ENCODE results near the gene GOLGA6B.
"Not testable (repeated sequence)": the region's sequence is repeated elsewhere in the genome, so short reads cannot be mapped to it uniquely, and the experiment has no call there.

The GOLGA6B gene, protein sequence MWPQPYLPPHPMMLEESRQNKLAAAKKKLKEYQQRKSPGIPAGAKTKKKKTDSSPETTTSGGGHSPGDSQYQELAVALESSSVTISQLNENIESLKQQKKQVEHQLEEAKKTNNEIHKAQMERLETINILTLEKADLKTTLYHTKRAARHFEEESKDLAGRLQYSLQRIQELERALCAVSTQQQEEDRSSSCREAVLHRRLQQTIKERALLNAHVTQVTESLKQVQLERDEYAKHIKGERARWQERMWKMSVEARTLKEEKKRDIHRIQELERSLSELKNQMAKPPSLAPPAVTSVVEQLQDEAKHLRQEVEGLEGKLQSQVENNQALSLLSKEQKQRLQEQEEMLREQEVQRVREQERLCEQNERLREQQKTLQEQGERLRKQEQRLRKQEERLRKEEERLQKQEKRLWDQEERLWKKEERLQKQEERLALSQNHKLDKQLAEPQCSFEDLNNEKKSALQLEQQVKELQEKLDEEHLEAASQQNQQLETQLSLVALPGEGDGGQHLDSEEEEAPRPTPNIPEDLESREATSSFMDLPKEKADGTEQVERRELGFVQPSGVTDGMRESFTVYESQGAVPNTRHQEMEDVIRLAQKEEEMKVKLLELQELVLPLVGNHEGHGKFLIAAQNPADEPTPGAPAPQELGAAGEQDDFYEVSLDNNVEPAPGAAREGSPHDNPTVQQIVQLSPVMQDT

DNA sequence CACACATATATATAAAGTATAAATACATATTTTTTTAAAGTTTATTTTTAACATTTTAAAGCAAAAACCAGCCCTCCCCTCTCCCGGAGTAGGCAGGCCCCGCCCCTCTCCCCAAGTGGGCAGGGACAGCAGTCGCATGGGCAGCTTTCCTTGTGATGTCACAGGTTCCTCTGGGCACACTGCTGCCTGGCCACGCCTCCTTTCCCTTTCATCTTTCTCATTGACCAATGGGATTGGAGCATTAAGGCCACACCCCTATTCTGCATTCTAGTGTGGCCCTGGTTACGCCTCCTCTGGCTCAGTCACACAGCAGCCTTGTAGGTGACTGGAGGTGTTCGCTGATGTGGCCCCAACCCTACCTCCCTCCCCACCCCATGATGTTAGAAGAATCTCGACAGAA is at the start of gene GOLGA6B:
GOLGA6B (plus strand) TSS at position 301 of the 400 bp plus-strand sequence; CDS start at position 342, 41 bp downstream.
- DNase-seq (ENCODE audit: insufficient read length, low spot score); FAIRE-seq: not testable (repeated sequence)

DNA sequence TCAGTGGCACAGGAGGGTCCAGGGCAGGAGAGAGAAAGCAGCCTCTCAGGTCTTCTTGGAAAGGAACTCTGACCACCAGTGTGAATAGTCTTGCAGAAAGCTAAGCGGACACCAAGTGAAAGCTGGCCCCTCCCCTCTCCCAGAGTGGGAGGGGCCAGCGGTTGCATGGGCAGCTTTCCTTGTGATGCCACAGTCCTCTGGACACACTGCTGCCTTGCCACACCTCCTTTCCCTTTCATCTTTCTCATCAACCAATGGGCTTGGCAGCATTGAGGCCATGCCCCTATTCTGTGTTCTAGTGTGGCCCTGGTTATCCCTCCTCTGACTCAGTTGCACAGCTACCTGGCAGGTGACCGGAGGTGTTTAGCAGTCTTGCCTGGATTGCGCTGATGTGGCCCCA is 49.7 kb upstream of the GOLGA6B start:
- FAIRE-seq: no peak
- TF ChIP-seq POLR2A (IDR thresholded peaks at IDR 0.05; ENCODE audit: low read depth, low read length): no peak
- no peak for DNase-seq (ENCODE audit: insufficient read length, low spot score)

DNA sequence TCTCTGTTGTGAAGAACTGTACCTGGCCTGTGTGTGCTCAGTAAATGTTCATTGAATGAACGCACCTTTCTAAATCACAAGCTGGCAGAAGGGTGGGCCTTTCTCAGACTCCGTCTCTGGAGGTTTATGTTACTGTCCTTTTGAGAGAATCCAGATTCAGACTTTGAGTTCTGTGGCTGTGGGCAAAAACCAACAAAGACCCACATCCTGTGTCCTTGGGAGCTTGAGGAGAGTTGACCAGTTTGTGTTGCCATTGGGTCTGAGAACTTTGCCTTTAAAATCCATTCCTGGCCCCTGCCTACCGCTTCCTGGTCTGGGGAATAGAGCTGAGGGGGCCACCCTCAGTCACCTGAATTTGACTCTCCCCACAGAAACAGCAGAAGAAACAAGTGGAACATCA is 46.4 kb upstream of the GOLGA6B start:
- FAIRE-seq; DNase-seq (ENCODE audit: insufficient read length, low spot score): not testable (repeated sequence)

DNA sequence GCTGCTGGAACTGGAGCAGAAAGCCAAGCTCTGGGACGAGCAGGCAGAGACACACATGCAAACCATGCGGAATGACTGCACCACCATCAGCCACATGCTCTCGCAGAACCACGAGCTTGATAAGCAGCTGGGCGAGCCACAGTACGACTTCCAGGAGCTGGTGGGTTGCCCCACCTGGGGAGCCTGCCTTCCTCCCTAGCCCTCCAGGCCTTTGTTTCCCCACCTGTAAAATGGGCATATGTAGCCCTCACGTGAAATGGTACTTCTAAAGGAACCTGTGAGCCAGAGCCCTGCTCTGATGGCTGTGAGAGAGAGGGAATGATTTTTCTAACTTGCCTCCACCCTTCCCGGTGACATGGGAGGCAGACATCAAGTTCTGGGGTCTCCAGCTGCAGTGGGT is 44.6 kb upstream of the GOLGA6B start:
- FAIRE-seq: no peak

DNA sequence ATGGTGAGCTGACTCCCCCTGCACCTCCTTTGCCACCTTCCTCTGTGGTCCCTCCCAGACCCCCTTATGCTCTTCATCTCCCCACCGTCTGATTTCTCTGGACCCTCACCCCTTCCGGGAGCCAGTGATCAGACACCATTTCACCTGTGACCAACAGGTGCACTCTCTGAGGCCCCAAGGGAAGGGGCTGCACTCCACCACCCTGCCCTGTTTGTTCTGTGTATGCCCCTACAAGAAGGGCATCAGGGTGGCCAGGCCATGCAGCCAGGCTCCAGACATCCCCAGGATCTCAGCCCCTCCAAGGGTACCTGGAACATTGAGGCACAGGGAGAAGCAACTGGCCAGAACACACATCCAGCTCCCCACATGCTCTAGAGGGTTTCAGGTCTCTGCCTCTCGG is 42.2 kb upstream of the GOLGA6B start:
- not testable (repeated sequence) for DNase-seq (ENCODE audit: insufficient read length, low spot score); FAIRE-seq

More for the DNA sequence above, 44.6 kb upstream of the GOLGA6B start:
- DNase-seq (ENCODE audit: insufficient read length, low spot score): no peak
- TF ChIP-seq POLR2A (IDR thresholded peaks at IDR 0.05; ENCODE audit: low read depth, low read length): no peak

DNA sequence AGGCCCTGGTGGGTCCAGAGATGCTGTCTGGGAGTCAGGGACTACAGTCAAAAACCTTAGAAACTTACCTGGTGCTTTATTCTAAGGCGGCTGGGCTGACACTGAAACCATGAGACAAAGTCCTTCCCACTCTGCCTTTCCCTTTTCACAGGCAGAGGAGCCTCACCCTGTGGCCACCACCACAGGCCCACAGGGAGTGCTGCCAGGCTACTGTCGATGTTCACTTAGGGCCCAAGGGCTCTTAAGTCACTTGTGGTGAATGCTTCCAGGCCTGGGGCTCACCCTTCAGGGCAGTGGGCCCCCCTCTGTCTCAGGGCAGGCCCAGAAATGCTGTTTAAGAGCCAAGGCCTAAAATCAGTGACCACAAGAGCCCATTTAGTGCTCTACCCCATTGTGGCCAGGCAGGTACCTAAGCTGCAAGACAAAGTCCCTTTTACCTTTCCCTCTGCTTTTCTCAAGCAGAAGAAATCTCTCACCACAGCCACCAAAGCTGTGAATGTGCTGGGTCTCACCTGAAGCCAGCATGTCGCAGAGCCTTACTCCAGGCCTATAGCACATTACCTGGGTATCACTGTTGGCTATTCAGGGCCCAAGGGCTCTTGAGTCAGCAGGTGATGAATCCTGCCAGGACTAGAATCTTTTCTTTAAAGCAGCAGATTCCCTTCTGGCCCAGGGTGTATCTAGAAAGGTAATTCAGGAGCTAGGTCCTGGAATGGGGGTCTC is 39.5 kb upstream of the GOLGA6B start:
- FAIRE-seq: no peak

DNA sequence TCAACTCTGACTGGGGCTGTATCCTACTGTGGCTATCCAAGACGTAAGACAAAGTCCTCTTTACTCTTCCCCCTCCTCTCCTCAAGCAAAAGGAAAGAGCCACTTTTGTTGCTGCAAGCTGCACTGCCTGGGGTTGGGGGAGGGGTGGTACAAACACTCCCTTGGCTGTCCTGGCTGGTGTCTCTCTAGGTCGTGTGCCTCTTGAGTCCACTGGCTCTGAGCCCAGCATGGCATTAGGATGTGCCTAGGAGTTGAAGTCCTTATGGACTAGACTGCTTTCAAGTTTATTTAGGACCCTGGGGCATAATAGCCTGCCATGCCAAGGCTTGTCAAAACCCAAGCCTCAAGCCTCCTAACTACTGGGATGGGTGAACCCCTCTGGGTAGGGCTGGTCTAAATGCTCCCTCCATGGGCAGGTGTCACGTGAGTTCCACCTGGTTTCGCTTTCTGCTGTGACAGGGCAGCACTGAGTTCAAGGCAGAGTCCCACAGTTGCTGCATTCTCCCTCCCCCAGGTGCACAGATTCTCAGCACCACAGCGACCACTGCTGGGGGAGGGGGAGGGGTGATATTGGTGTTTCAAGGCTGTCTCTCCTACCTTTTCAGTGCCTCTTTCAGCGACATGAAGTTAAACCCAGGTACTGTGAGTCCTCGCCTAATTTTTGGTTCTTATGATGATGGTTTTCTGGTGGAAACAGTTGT is 38.8 kb upstream of the GOLGA6B start:
- not testable (repeated sequence) for DNase-seq (ENCODE audit: insufficient read length, low spot score); FAIRE-seq

More for the DNA sequence above, 39.5 kb upstream of the GOLGA6B start:
- TF ChIP-seq POLR2A (IDR thresholded peaks at IDR 0.05; ENCODE audit: low read depth, low read length): no peak
- no peak for DNase-seq (ENCODE audit: insufficient read length, low spot score)

DNA sequence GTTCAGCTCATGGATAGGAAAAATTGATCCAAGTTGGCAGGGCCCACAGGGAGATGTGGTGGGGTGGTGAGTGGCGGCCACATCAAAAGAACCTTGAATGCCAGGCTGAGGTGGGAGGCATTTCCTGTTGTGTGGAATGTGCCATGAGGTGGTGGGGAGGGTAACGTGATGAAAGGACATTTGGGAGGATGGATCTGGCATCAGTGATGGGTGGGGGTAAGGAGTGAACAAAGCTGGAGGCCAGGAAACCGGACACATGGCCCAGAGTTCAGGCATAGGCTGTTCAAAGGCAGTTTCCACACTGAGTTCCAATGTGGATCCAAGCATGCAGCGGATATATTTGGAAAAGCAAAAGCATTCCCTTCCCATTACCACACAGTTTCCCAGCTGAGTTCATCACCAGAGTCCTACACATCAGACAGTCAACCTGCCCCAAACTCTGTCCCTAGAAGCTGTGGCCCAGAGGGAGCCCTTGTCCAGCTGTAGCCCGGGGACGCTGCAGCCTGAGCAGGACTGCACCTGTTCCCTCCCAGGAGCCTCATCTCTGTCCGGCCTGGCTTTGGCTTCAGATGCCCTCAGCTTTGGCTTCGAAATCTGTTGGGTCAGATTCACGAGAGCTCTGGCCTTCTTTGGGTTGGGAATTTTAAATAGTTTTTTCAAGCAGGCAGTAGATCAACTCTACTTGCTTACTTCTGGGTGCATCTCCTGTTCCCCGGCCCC is 37.8 kb upstream of the GOLGA6B start:
- FAIRE-seq (no peak), DNase-seq (ENCODE audit: insufficient read length, low spot score) (no peak)
- TF ChIP-seq POLR2A (IDR thresholded peaks at IDR 0.05; ENCODE audit: low read depth, low read length): no peak

DNA sequence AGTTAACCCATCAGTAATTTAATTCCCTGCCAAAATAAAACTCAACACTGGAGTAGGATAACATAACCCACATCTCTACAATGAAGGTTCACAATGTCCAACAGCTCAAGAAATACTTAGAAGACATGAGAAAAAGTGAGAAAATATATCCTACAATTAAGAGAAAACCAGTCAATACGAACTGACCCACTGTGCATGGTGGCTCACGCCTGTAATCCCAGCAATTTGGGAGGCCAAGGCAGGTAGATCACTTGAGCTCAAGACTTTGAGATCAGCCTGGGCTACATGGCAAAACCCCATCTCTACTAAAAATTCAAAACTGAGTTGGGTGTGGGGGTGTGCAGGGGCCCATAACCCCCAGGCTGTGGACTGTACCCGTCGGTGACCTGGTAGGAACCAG is 30.6 kb upstream of the GOLGA6B start:
- FAIRE-seq; DNase-seq (ENCODE audit: insufficient read length, low spot score): not testable (repeated sequence)

DNA sequence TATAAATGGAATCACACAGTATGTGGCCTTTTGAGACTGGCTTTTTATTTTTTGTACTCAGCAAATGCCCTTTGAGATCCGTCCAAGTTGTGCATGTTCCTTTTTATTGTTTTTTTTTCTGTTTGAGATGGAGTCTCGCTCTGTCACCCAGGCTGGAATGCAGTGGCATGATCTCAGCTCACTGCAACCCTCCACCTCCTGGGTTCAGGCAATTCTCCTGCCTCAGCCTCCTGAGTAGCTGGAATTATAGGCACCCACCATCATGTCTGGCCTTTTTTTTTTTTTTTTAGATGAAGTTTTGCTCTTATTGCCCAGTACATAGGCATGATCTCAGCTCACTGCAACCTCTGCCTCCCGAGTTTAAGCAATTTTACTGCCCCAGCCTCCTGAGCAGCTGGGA is 28.3 kb upstream of the GOLGA6B start:
- not testable (repeated sequence) for DNase-seq (ENCODE audit: insufficient read length, low spot score); FAIRE-seq

DNA sequence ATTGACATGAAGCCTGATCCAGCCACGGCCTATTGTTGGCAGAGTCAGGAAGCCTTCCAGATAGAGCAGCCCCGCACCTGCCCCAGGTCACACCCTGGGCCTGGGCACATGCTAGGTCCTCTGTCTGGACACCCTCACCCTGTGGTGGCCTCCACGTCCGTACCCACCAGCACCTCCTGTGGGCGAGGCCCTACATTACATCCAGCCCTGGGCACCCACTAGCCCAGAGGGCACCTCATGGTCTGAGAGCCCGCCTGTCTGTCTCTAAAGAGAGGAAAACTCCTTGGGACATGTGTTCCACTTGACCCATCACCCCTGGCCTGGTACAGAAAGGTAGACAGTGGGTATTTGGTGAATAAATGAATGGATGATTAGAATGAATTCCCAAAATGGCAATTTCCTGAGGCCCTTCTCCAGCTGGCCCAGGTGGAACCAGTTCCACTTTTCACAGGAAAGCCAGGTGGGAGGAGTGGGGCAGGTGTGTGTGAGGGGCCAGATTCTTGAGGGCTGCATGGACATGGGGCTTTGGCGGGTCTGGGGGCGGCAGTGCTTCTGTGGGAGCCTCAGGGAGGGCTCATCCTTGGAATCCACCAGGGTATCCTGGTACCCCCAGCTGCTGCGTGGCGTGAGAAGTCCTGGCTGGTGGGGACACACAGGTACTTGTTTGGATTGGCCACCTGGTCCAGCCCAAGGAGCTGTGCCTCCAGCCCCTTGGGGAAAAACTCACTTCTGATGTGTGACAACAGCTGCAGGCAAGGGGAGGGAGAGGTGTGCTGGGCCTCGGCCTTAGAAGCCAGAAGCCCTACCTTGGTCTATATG is 26.0 kb upstream of the GOLGA6B start:
- not testable (repeated sequence) for DNase-seq (ENCODE audit: insufficient read length, low spot score); FAIRE-seq

DNA sequence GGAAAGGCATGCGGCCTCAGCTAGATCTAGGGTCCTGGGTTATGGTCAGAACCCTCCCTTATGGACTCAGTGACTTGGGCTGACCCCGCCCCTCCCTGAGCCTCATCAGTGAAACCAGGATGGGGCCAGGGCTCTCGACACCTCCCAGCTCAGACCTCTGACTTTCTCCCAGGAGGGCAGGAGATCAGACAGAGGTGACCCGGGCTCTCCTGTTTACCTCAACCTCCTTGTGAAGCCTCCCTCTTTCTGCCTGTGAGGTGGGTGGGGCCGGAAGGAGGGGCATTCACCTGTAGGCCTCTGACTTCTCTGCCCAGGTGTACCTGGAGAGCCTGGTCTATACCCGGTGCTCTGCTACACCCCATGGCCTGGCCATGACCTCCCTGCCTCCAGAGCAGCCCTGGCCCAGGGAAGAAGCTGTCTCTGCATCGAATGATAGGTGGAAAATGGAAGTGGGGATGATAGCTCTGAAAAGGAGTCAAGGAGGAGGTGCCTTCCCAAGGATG is 25.4 kb upstream of the GOLGA6B start:
- DNase-seq (ENCODE audit: insufficient read length, low spot score); FAIRE-seq: not testable (repeated sequence)

DNA sequence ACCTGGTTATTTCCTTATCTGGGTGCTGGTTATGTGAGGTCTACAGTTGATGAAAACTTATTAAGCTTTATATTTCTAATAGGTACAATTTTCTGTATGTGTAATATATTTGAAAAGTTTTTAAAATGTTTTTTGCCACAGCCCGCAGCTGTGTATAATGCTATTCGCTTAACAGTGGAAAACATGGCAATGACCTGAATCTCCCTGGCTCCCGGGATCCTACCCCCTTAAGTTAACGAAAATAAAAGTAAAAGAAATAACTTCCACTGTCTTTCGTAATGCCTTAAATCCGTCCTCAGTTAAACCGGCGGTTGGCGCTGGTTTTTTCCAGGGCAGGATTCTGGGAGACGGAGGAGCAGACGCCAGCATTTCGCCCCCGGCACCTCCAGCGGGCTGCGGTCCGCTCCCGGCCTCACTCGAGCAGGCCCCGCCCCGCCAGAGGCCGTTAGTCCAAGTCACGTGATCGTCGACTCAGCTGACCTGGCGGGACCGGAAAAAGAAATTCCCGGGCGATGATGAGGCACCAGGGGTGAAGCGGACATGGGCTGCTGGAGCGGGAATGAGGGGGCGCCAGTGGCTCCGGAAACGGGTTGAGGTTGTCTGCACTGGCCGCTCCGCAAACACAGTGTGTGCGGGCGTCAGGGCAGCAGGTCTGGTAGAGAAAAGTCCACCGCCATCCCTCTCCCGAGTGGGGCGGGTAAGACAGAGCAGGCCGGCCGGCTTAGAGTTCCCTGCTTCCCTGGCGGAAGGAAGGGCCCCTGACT is 17.8 kb upstream of the GOLGA6B start:
- not testable (repeated sequence) for DNase-seq (ENCODE audit: insufficient read length, low spot score); FAIRE-seq

DNA sequence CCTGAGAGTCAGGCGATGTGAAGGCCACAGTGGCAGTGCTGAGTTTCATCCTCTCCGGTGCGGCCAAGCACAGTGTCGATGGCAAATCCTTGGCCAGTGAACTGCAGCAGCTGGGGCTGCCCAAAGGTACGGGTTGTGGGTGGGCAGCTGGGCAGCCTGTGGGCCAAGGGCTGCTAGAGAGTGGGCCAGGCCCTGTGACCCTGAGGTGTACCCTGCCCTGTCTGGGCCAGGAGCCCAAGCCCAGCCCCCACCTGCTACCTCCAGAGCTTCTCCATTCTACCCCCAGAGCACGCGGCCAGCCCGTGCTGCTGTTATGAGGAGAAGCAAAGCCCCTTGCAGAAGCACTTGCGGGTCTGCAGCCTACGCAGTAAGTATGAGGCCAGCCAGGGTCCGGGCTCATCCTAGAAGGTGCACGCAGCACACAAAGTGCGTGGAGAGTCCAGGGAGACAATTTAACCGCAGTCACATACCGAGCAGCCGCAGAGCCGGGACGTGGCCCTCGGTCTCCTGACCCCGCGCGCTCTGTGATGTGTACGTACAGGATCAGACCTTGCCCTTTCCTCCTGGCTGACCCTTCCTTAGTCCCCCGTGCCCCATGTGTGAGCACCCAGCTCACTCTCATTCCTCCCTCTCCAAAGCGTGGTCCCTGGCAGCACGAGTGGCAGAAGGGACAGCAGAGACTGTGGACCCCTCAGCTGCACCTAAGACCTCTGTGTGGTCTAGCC is 14.6 kb upstream of the GOLGA6B start:
- DNase-seq (ENCODE audit: insufficient read length, low spot score); FAIRE-seq: not testable (repeated sequence)

DNA sequence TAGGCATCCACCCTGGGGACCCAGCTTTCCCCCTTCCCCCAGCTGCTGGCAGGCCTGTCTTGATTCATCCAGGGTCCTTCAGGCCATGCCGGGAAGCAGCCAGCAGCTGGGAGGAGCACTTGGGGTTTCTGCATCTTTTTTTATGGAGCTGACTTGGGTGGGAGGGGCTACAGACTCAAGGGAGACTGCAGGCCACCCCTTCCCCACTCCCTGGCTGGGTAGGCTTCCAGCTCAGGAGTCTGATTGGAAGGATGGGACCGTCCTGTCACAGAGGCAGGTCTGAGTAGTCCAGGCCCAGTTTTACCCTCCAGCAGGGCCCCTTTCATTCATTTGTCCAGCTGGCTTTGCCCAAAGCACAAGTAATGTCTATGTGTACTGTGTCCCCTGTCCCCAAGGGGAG is 12.2 kb upstream of the GOLGA6B start:
- FAIRE-seq; DNase-seq (ENCODE audit: insufficient read length, low spot score): not testable (repeated sequence)

DNA sequence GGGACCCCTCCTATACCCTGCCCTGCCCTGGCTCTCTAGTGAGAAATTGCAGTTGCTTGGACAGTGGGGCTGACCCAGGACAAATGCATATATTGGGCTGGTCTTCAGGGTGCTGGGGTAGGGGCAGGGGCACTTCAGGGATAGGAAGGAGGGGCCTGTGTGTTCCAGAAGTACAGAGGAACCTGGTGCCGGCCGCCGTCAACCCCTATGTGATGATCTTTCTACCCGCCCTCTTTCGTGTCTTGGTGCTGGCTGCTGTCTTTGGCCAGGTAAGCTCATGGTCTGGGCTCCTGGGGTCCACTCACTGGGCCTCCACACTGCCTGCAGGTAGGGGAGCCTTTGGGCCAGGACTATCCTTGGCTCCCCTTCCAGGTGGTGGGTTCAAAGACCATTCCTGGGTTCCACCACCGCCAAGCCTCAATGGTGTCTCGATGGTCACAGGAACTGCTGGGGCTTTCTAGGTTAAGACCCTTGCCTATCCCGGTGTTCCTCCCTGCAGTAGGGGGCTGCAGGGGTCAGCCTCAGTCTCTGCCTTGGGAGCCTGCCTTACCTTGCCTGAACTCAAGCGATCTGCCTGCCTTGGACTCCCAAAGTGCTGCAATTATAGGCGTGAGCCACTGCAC is 5.8 kb upstream of the GOLGA6B start:
- not testable (repeated sequence) for DNase-seq (ENCODE audit: insufficient read length, low spot score); FAIRE-seq

Measured in H54 (cell line).